ENCODE results near the gene B3GALT2.

GRCh38 chr1:193192586-193192985 is 6.2 kb upstream of the B3GALT2 start:
- TF ChIP-seq CTCF (IDR thresholded peaks at IDR 0.05) (no peak), POLR2A (IDR thresholded peaks at IDR 0.05) (no peak)
